GM21526 (cell line): ENCODE data around the gene RPS26.
"Not testable (repeated sequence)": the region's sequence is repeated elsewhere in the genome, so short reads cannot be mapped to it uniquely, and the experiment has no call there.

Experiments used
- ATAC-seq: cut with Tn5 transposase; IDR thresholded peaks from one replicate; pipeline ENCODE4 v1.9.1; 2021; ENCODE audit warnings: moderate library complexity; ENCODE audit not compliant: unreplicated experiment, low FRiP score

RPS26 gene

DNA sequence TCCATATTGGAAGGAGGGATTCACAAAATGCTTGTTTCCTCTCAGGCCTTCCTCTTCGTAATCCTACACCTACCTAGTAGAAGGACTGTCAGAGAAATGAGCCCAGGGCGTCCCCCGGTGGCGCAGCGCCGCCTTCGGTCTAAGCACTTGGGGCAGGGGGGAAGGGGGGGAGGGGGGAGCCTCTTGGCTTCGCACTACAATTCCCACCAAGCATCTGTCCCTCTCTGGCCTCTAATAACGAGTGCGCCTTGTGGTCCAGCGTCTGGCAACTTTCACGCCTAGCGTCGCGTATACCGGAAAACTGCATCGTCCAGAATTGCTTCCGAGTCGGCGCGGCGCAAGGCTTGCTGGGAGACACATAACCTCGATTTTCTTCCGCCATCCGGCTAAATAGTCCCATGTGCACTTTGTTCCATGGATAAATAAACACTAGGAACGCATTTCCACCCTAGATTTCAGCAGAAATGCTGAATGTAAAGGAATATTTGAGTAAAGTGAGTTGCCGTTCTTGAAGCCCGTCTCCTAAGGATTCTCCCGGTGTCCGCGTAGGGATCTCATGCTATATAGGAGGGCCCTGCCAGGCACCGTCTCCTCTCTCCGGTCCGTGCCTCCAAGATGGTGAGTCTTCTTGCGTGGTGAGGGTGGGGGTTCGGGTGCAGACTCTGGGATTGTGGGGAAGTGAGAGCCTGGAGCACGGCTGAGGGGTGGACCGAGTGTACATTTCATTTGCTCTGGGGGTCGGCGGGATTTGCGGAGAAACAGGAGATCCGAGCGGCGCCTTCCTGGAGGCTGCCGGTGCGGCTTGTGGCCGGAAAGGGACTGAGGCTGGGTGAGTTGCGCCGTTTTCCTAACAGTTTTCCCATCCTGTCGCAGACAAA, at the start of gene RPS26:
Gene RPS26, plus strand, starts transcription at position 367 of the 878 bp plus-strand sequence. Its CDS starts 249 bp downstream, at position 616.
- ATAC-seq, result peak; percentile 84

GRCh38 chr12:55993230-55993853, 48.4 kb upstream of the RPS26 start:
- no peak for ATAC-seq

DNA sequence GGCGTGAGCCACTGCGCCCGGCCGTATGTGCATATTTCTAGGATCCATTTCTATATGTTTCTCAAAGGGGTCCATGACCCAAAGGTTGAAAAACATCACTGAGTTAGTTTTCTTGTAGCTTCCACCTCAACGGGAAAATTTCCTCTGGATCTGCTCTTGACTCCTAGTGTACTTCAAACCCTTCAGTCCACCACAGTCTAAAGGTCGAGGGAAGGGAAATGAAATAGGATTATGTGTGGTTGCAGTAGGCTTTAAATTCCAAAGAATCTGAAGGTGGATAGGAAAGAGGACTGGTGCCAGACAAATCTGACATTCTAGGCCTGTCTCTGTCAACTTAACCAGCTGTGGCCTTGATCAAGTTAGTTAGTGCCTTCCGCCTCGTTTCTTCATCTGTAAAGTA, 46.4 kb upstream of the RPS26 start:
- no peak for ATAC-seq

DNA sequence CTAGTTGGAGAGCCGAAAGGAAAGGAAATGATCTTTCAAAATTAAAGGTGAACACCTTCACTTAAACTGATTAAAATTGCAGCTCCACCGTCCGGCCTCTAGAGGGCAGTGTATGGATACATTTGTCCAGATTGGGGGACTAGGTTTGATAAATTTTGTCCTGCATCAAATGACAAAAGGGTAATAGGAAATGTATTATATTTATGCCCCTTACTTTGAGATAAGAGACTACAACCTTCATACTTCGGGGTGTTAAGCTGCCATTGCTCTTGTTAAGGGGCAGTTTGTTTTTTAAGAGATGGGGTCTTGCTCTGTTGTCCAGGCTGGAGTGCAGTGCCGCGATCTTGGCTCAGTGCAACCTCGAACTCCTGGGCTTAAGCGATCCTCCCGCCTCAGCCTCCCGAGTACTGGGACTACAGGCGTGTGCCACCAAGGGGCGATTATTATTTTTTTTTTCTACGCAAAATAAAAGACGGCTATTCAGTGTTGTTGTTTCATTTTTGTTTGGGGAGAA, 45.5 kb upstream of the RPS26 start:
- no peak for ATAC-seq

DNA sequence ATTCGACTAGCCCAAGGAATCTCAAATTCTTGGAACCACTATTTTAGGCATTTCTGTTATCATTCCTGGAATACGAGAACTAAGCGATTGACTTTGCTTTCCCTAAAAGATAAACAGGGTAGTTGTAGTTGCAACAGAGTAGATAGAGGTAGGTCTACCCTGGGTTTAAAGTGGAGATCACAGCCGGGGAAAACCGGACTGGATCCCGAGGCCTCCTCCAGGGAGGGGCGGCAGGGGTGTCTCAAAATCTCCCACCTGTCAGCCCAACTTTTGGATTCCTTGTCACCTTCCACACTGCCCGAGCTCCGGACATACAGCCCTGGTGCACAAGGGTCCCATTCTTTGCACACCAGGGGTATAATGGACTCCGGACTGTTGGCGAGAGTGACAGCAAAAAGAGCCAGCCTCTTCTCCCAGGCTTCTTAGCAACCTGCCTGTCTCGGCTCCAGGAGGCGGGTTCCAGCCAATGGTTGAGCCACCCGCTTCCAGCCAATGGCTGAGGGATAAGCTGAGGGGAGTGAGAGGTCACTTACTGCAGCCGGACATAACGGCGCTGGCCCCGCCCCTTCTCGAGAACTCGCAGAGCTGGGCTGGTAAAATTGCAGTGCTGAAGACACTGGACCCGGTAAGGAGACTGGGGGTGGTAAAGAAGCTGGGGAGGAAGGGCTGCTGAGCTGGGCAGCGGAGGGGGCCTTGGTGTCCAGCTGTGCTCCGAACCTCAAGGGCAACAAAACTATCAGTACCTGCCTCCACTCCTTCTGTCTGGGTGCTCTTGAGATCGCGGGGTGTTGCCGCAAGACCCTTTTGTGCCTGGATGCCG, 44.8 kb upstream of the RPS26 start, which contains the start of gene SUOX:
Gene SUOX, plus strand, starts transcription at position 562 of the 820 bp plus-strand sequence. CDS start 4,946 bp downstream, outside the sequence.
- ATAC-seq, result peak; percentile 98

GRCh38 chr12:55997535-55997859, 44.2 kb upstream of the RPS26 start:
- no peak for ATAC-seq

GRCh38 chr12:55999522-55999921, 42.2 kb upstream of the RPS26 start:
- ATAC-seq, result not testable (repeated sequence)

GRCh38 chr12:55999999-56000540, 41.6 kb upstream of the RPS26 start:
- not testable (repeated sequence) for ATAC-seq

DNA sequence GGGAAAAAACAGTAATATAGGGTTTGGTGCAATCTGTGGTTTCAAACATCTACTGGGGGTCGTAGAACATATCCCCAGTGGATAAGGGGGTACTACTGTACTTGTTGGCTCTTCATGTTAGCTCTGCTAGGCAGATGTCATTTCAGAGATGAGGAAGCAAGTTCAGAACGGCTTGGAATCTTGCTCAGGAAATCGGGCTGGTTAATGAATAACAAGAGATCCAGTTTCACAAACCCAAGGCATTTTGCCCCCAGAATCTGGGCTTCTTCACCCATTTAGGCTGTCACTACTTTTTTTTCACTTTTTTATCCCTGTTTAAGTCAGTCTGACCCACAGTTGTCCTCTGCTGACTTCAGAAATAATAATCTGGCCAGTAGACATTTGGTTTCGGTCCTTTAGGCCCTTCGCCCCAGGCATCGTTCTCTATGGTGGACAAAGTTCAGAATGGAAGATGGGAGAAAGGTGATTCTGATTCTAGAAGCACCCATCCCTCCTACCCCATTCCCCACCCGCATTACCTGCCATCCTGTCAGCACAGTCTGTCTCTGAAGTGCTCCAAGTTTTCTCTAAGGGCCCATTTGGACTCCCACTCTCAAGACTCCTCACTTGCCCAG, 40.1 kb upstream of the RPS26 start:
- ATAC-seq, result no peak

GRCh38 chr12:56003376-56003775, 38.3 kb upstream of the RPS26 start:
- ATAC-seq, result not testable (repeated sequence)

GRCh38 chr12:56004211-56004610, 37.5 kb upstream of the RPS26 start:
- no peak for ATAC-seq

- ATAC-seq, result peak; percentile 34
These were observed 33.9 kb upstream of the RPS26 start for GRCh38 chr12:56007564-56008559.

- no peak for ATAC-seq
These were observed 31.6 kb upstream of the RPS26 start for GRCh38 chr12:56010111-56010570.

DNA sequence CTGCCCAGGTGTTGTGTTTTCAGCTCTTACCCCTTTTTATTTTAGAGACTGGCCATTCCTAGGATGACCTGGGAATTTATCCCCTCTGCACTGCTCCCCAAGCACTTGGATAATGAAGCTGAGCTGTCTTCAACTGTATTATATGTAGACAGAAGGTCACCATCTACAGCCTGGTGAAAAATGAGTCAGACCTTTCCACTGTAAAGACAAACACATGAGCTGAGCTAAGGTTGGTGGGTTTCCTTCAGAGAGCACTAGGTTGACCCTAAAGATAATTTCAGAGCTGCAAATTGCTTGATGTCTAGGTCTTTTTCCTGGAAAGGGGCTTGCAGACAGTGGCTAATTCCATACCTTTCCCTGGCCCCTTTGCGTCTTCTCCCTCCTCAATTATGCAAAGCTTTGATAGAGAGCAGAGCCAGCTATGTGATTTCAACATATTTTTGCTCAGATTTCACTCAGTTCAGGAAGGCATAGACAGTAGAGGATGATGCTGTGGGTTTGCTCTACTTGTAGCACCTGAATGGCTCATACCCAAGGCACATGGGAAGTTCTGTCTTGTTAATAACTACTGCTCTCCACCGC, 30.1 kb upstream of the RPS26 start:
- no peak for ATAC-seq

DNA sequence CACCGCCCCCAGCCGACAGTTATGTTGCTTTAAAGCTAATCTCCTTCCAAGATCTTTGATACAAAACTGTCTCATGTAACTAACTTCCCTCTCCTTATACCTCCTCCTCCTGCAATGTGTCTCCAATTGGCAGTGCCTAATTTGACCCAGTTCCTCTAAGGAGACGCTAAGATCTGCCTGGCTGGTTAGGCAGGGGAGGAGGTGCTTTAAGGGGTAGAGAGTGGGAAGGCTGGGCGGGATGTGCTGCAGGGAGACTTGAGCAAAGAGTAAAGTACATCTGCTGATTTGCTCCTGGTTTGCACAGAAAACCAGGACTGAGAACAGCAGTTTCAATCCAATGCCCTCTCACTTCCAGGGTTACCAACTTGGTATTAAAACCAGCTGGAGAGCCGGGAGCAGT, 28.2 kb upstream of the RPS26 start:
- ATAC-seq, result no peak

GRCh38 chr12:56014205-56014604, 27.5 kb upstream of the RPS26 start:
- ATAC-seq, result no peak

DNA sequence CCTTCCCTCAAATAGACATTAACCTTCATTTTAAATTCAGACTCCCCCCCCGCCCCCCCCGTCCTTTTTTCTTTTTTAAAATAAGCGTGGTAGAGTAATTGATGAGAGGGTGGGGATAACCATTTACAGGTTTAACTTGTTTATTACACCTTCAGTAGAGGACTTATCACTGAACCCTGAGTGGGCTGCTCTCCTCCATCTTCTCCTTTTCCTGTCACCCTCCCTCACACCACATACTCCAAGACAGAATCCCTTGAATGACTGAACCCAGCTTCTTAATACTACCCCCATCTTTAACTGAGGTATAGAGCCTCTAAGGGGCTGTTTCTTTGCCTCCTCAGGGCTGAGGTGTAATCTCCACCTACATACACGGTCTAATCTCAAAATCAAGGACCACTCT, 24.5 kb upstream of the RPS26 start:
- no peak for ATAC-seq

- no peak for ATAC-seq
These were observed 23.4 kb upstream of the RPS26 start for GRCh38 chr12:56018356-56018755.
